ENCODE results near the gene RNF38.

GRCh38 chr9:36396985-36397384 lies 3.1 kb downstream of the RNF38 start:
- TF ChIP-seq ZBTB7A (IDR thresholded peaks at IDR 0.05; ENCODE audit: low read depth) (no peak), EP300 (IDR thresholded peaks at IDR 0.05; ENCODE audit: borderline replicate concordance) (no peak), USF1 (IDR thresholded peaks at IDR 0.05) (no peak), RAD21 (IDR thresholded peaks at IDR 0.05; ENCODE audit: low read depth) (no peak), TEAD4 (IDR thresholded peaks at IDR 0.05) (no peak), YY1 (IDR thresholded peaks at IDR 0.05; ENCODE audit: low read depth) (no peak)
